Stimulated activated naive CD8-positive, alpha-beta T cell treated with anti-CD3 and anti-CD28 coated beads, Interleukin-15, amount 100 ng/mL, for 72 hours (primary cell): ENCODE measurements around the gene SLC8B1.

Experiments
- ATAC-seq: fragments of 150-1000 bp; cut with Tn5 transposase; 2 replicates; pipeline ENCODE4 v1.10.0; 2021; ENCODE audit warnings: mild to moderate bottlenecking, moderate library complexity
- DNase-seq, 2 donors: peaks; one replicate each; pipeline ENCODE4 v3.0.0; 2021 to 2022
- H3K27ac Mint-ChIP-seq, 2 donors: one replicate each; pipeline ENCODE4 v1.8.0; 2022; ENCODE audit warnings: mild to moderate bottlenecking in 2 of 2, mixed read lengths in 2 of 2, moderate library complexity in 2 of 2
- H3K27me3 Mint-ChIP-seq: one replicate; pipeline ENCODE4 v1.8.0; 2022; ENCODE audit warnings: mixed read lengths
- H3K4me1 Mint-ChIP-seq: one replicate; pipeline ENCODE4 v1.8.0; 2022; ENCODE audit warnings: mild to moderate bottlenecking, mixed read lengths
- H3K4me3 Mint-ChIP-seq, 2 donors: one replicate each; pipeline ENCODE4 v1.8.0; 2022; ENCODE audit warnings: mild to moderate bottlenecking in 2 of 2, mixed read lengths in 2 of 2, moderate library complexity in 1 of 2
- H3K9me3 Mint-ChIP-seq, 2 donors: one replicate each; pipeline ENCODE4 v1.8.0; 2022; ENCODE audit warnings: mixed read lengths in 2 of 2

SLC8B1 gene

DNA sequence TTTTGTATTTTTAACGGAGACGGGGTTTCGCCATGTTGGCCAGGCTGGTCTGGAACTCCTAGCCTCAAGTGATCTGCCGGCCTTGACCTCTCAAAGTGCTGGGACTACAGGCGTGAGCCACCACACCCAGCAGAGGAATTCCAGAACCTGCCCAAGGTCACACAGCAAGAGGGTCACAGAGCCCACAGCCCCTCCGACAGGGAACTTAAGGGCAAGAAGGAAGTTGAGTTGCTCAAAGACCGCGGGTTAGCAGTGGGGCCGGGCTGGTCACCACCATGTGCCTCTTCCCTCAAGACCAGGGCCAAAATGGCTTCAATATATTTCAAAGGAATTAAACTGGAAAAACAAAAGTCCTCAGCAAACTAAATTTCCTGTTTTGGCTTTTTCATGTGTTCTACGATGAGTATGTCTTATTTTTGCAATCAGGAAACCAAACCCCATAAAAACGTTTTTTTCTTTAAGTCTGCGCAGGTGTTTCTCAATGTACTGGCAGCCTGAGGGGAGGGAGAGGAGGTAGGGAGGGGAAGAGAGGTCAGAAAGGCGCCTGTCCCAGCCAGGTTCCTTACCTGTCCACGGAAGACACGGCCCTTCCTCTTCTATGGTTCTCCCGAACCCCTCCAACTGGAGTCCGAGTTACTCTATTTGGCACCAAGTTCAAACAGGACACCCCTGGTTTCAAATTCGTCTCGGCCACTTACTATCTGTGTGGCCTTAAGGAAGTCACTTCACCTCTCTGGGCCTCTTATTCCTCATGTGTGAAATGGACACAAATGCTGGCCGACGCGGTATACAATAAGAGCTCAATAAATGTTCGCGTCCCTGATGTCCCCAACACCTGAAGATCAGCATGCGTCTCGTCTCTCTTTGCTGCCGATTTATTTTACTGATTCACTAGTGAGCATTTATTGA, 778 bp downstream of the SLC8B1 start:
- DNase-seq, result peak; percentile 17 to 19
- H3K9me3 Mint-ChIP-seq, result no peaks in the 10 kb centered on the region
- H3K4me1 Mint-ChIP-seq, result peaks cover 48% of the 10 kb centered on the region
- peak overlapping the region; percentile 88 to 92 for H3K27ac Mint-ChIP-seq
- no peaks in the 10 kb centered on the region for H3K27me3 Mint-ChIP-seq
- peak; percentile 39 for ATAC-seq
- H3K4me3 Mint-ChIP-seq, result peak overlapping the region; percentile 92 to 95

DNA sequence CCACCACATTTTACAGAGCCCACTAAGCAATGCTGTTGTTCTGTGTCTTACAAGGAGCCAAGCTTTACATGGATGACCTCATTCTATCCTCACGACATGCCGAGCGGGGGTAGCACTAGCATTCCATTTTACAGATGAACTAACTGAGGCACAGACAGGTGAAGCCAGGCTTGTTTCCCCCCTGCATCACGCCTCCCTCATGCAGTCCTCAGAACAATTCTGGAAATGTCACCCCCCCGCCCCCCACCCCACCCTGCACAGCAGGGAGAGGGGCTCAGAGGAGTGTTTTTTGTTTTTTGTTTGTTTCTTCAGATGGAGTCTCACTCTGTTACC, 1.5 kb downstream of the SLC8B1 start:
- Mint-ChIP-seq H3K9me3 (no peaks in the 10 kb centered on the region), H3K4me3 (peak overlapping the region; percentile 92 to 95), H3K4me1 (peaks cover 55% of the 10 kb centered on the region), H3K27ac (no peak overlapping the region), H3K27me3 (no peaks in the 10 kb centered on the region)
- no peak for ATAC-seq
- DNase-seq, result no peak

DNA sequence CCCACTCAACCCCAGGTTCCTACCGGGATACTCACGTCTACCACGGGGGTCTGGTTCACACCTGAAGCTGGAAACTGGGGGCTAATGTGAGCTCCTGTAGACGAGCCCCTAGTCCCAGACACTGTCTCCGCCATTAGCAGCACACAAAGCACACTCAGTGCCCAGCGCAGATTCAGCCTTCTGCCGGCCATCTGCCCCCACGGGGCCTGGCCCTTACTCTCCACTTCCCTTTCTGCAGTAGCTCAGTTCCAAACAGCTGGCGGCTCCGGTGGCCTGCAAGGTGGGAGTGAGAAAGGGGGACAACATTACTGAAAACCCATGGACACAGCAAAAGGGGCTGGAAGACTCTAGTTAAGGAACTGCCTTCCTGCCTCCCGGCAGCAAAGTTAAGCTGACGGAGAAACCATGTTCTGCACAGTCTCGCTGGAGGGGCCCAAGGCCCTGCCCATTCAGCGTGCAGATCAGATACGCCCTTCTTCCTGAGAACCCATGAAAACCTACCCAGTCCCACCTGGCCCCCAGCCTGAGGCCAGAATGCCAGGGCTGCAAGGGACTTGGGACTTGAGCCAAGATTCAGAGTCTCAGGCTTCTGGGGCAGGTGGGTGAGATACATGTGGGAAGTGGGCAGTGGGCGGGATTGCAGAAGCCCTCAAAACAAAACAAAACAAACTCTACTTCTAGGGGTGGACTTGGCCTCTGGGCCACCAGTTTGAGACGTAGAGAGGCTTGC, 2.1 kb downstream of the SLC8B1 start:
- peak overlapping the region; percentile 92 to 95 for H3K4me3 Mint-ChIP-seq
- H3K9me3 Mint-ChIP-seq, result no peaks in the 10 kb centered on the region
- ATAC-seq (no peak), DNase-seq (no peak)
- H3K27ac Mint-ChIP-seq, result no peak overlapping the region
- H3K4me1 Mint-ChIP-seq, result peaks cover 55% of the 10 kb centered on the region
- H3K27me3 Mint-ChIP-seq, result no peaks in the 10 kb centered on the region

DNA sequence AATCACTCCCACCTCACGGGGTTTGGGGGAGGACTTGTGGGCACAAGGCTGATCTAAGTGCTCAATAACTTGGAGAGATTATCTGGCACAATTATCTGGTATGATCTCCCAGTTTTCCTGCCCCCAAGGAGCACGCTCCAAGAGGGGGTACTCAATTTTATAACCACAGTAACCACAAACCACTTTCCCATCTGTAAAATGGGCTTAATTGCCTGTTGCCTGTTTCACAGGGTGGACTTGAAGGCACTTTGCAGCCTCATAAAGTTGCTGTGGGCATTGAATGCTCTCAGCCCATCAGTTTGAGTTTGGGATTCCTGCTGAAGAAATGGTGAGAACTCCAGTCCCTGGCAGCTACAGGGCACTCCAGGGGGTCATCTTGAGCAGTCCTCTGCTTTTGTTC, 4.4 kb downstream of the SLC8B1 start:
- Mint-ChIP-seq H3K4me3 (no peak overlapping the region), H3K27ac (no peak overlapping the region), H3K9me3 (no peaks in the 10 kb centered on the region), H3K27me3 (no peaks in the 10 kb centered on the region), H3K4me1 (peaks cover 62% of the 10 kb centered on the region)
- DNase-seq (no peak), ATAC-seq (no peak)

DNA sequence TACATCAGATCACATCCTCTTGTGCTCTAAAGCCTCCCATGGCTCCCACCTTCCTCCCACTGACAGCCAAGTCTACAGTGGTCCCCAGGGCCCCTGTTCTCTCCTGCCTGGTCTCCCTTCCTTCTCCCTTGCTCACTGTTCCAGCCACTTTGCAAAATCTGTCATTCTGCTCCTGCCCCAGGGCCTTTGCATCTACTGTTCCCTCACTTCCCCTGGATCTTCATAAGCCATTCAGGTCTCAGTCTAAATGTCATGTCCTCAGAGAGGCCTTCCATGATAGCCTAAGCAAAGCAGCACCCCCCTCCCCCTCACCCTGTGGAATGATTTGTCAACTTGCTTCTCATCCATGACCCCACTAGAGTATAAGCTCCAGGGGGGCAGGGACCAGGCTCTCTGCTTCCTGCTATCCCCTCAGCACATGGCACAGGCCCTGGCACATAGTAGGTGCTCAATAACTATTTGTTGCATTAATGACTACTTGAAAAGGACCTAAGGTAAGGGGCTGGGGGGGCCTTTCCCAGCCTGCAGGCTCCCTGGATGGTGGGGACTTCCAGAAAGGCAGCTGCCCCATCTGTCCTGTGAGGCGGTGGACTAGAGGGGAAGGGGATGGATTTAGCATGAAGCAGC, 5.0 kb downstream of the SLC8B1 start:
- peak overlapping the region in 1 of 2 donors; percentile 79 for H3K27ac Mint-ChIP-seq

DNA sequence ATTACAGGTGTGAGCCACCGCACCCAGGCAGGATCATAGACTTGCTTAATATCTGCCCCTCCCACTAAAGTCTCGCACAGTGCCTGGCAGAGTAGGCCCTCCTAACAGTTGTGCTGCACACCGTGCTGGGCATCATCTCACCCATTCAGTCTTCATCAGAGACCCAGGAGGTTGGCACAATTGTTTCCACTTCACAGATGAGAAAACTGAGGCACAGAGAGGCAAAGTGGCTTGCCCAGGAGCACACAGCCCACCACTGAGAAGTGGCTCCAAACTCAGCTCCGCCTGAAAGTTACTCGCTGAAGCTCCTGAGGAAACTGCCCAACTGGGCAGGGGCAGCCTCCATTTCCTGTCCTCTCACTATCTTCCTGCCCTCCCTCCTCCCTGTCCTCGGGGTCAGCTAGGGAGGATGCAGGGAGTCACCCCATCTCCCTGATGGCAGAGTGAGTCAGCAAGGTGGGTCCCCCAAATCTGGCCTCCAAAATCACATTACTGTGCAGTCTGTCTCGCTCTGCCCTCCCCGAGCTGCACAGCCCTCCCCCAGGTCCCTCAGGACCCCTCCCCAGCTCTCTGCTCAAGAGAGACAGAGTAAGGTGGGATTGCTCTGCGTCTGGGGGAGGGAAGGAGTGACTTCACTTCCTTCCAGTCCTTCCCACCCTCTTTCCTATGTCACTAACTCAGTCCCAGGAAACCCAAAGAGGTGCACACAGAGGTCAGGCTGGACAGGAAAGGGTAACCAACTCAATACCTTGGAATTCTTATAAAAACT, 5.7 kb downstream of the SLC8B1 start:
- DNase-seq (no peak), ATAC-seq (no peak)
- peak overlapping the region; percentile 60 to 79 for H3K27ac Mint-ChIP-seq
- H3K4me1 Mint-ChIP-seq, result peaks cover 61% of the 10 kb centered on the region
- H3K9me3 Mint-ChIP-seq, result no peaks in the 10 kb centered on the region
- no peak overlapping the region for H3K4me3 Mint-ChIP-seq
- H3K27me3 Mint-ChIP-seq, result no peaks in the 10 kb centered on the region

More for the DNA sequence above, 5.0 kb downstream of the SLC8B1 start:
- DNase-seq (no peak), ATAC-seq (no peak)
- H3K9me3 Mint-ChIP-seq, result no peaks in the 10 kb centered on the region
- no peak overlapping the region for H3K4me3 Mint-ChIP-seq
- no peaks in the 10 kb centered on the region for H3K27me3 Mint-ChIP-seq
- peaks cover 58% of the 10 kb centered on the region for H3K4me1 Mint-ChIP-seq

DNA sequence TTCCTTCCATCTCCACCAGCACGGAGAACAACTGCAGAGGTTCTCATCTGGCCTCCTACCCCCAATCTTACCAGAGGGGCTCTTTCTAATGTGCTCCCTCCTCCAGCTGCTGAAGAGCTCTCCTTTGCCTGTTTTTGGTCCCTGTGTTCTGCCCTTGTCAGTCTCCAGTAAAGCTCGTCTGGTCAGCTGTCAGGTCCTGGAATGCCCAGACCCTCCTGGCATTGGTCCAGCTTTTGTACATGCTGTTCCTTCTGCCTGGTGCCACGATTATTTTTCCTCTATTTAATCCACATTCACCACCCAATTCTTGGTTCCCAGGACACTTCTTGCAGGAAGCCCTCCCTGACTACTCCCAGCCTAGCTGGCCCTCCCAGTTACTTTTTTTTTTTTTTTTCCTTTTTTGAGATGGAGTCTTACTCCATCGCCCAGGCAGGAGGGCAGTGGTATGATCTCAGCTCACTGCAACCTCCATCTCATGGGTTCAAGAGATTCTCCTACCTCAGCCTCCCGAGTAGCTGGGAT, 6.5 kb downstream of the SLC8B1 start:
- H3K9me3 Mint-ChIP-seq, result no peaks in the 10 kb centered on the region
- no peaks in the 10 kb centered on the region for H3K27me3 Mint-ChIP-seq
- ATAC-seq (no peak), DNase-seq (no peak)
- peaks cover 60% of the 10 kb centered on the region for H3K4me1 Mint-ChIP-seq
- H3K4me3 Mint-ChIP-seq, result no peak overlapping the region
- peak overlapping the region; percentile 14 to 65 for H3K27ac Mint-ChIP-seq

DNA sequence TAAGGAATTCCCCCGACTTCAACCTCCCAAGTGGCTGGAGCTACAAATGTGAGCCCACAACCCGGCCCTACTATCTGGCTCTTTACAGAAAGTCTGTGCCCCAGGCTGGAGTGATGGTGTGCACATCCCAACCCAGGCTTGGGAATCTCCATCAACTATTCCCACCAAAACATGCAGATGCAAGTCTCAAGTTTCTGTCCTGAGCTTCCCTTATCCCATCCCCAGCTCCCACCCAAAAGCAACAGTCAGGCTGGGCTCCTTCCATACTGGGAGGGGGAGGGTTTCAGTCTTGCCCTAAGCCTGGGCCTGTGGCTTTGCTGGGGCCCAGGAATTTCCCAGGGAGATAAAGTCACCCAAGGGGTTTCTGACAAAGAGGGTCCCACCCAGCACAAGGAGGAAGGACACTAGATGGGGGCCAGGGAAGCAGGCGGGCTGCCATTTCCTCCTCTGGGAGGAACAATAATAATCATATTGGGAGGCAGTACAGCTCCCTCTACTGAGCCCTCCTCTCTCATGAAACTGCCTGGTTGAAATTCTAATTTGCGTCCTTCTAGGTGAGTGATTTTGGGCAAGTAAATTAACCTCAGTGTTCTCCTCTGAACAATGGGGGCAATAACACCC, 8.0 kb downstream of the SLC8B1 start:
- Mint-ChIP-seq H3K27me3 (no peaks in the 10 kb centered on the region), H3K9me3 (peaks cover 0 to 6% of the 10 kb centered on the region in 2 donors), H3K4me3 (no peak overlapping the region), H3K4me1 (peaks cover 49% of the 10 kb centered on the region), H3K27ac (peak overlapping the region in 1 of 2 donors; percentile 38)
- DNase-seq (no peak), ATAC-seq (no peak)

DNA sequence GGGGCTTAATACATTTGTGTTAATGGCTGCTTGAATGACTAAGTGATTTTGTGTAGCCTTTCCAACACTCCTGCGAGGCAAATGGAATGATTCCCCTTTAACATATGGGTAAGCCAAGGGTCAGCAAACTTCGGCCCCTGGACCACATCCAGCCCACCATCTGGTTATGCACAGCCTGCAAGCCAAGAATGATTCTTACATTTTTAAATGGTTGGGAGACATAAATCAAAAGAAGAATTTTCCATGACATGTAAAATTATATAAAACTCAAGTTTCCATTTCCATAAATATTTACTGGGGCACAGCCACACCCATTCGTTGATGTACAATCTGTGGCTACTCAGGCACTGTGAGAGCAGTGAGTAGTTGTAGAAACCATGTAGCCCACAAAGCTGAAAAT, 9.0 kb downstream of the SLC8B1 start:
- Mint-ChIP-seq H3K9me3 (peaks cover 0 to 6% of the 10 kb centered on the region in 2 donors), H3K4me1 (peaks cover 42% of the 10 kb centered on the region), H3K27ac (no peak overlapping the region), H3K4me3 (no peak overlapping the region), H3K27me3 (no peaks in the 10 kb centered on the region)
- no peak for ATAC-seq
- DNase-seq, result no peak

DNA sequence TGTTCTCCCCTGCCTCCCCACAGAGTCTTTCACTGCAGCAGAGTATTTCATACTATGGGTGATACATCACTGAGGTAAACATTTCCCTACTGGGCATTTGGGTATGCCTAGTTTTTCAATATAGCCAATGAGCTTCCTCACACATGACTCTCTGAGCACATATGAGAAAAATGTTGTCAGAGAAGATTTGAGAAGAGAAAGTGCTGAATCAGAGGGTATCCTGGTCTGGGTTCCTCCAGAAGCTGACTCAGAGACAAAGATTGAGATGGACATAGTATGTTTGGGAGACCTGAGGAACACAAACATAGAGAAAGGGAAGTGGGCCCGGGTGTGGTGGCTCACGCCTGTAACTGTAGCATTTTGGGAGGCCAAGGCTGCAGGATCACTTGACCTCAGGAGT, 12.6 kb downstream of the SLC8B1 start:
- peaks cover 0 to 13% of the 10 kb centered on the region in 2 donors for H3K9me3 Mint-ChIP-seq
- no peak overlapping the region for H3K4me3 Mint-ChIP-seq
- no peak overlapping the region for H3K27ac Mint-ChIP-seq
- ATAC-seq, result no peak
- no peaks in the 10 kb centered on the region for H3K27me3 Mint-ChIP-seq
- H3K4me1 Mint-ChIP-seq, result peaks cover 20% of the 10 kb centered on the region
- DNase-seq, result no peak

DNA sequence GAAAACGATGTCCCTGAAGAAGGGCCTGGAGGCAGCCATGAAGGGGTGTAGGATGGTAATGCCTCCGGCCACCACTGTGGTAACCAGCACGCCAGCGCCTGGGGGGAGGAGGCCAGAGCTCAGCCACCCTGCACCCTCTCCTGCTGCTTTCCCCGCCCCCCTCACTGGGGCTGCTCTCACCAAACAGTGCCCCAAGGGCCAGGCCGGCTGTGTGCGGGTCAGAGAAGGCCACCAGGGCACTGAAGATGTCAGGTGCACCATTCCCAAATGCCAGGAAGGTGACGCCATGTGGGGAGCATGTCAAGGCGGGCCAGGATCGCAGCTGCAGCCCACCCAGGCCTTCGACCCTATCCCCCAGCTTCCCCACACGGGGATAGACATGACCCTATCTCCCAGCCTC, 14.5 kb downstream of the SLC8B1 start:
- ATAC-seq (no peak), DNase-seq (no peak)
- Mint-ChIP-seq H3K9me3 (peaks cover 0 to 13% of the 10 kb centered on the region in 2 donors), H3K4me1 (peaks cover 13% of the 10 kb centered on the region), H3K27ac (no peak overlapping the region), H3K27me3 (no peaks in the 10 kb centered on the region), H3K4me3 (no peak overlapping the region)

DNA sequence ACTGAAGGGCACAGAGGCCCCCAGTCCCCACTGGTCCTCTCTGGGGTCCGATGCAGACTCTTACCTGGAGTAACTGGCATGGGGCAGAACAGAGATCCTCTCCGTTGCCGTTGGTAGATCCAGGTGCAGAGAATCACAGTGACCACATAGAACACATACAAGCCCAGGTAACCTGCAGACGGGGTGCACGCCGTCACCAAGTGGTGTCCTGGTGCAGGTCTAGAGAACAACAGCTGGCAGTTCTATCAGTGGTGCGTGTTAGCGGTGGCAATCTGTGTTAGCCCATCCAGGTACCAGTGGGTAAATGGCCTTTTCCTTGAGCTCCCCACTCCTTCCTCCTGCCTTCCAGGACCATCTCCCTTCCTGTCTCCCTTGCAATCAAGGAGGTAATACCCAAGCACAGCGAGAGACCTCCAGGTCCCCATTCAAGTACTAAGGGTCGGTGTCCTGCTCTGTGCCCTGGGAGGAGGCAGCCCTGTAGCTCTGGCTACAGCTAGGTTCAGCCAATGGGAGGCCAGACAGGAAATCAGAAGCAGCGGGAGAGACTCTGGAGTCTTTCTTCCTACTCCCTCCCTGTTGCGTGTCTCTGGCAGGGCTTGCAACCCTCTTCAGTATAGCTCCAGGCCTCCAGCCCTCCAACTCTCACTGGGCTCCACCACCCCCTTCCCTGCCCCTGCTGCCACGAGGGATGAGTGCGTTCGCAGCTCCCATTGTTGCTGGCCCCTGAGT, 15.8 kb downstream of the SLC8B1 start:
- Mint-ChIP-seq H3K27ac (peak overlapping the region in 1 of 2 donors; percentile 31), H3K27me3 (no peaks in the 10 kb centered on the region), H3K4me1 (peaks cover 9% of the 10 kb centered on the region), H3K9me3 (peaks cover 0 to 13% of the 10 kb centered on the region in 2 donors), H3K4me3 (no peak overlapping the region)
- ATAC-seq, result no peak
- DNase-seq, result no peak

DNA sequence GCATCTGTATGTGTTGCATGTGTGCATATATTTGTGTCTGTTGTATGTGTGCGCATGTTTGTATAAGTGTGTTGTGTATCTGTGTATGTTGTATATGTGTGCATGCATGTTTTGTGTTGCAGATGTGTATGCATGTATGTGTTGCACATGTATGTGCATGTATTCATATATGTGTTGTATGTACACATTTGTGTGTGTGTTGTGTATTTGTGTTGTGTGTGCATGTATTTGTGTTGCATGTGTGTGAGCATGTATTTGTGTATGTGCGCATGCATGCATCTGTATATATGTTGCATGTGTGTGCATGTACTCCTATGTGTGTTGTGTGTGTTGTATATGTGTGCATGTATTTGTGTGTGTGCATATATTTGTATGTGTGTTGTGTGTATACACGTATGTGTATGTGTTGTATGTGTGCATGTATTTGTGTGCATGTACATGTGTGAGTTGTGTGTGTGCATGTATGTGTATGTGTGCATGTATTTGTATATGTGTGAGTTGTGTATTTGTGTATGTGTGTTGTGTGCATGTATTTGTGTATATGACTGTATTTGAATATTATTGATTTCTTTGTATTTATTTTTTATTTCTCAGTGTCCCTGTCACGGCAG, 16.8 kb downstream of the SLC8B1 start:
- DNase-seq (no peak), ATAC-seq (no peak)
- Mint-ChIP-seq H3K27me3 (no peaks in the 10 kb centered on the region), H3K4me3 (no peak overlapping the region), H3K4me1 (no peaks in the 10 kb centered on the region), H3K27ac (peak overlapping the region in 1 of 2 donors; percentile 73), H3K9me3 (peaks cover 0 to 13% of the 10 kb centered on the region in 2 donors)

DNA sequence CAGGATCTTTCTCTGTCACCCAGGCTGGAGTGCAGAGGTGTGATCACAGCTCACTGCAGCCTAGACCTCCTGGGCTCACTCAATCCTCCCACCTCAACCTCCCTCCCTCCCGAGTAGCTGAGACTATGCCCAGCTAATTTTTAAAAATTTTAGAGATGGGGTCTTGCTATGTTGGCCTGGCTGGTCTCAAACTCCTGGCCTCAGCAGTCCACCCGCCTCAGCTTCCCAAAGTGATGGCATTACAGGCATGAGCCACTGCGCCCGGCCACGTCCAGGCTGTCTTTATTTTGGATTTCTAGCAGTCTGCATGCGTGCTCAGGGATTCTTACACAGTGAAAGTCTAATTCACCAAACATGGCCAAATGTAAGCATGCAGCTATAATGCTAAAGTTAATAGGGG, 17.8 kb downstream of the SLC8B1 start:
- H3K4me1 Mint-ChIP-seq, result no peaks in the 10 kb centered on the region
- ATAC-seq, result no peak
- no peaks in the 10 kb centered on the region for H3K27me3 Mint-ChIP-seq
- peaks cover 0 to 9% of the 10 kb centered on the region in 2 donors for H3K9me3 Mint-ChIP-seq
- H3K27ac Mint-ChIP-seq, result no peak overlapping the region
- no peak for DNase-seq
- no peak overlapping the region for H3K4me3 Mint-ChIP-seq
